Medulla oblongata (tissue), 1 donor: Measurements from ENCODE around the gene ANKRD6.

Experiments used
- DNase-seq: peaks from one replicate; pipeline ENCODE4 v3.0.0-alpha.2; 2015; ENCODE audit errors: extremely low spot score

ANKRD6 gene

DNA sequence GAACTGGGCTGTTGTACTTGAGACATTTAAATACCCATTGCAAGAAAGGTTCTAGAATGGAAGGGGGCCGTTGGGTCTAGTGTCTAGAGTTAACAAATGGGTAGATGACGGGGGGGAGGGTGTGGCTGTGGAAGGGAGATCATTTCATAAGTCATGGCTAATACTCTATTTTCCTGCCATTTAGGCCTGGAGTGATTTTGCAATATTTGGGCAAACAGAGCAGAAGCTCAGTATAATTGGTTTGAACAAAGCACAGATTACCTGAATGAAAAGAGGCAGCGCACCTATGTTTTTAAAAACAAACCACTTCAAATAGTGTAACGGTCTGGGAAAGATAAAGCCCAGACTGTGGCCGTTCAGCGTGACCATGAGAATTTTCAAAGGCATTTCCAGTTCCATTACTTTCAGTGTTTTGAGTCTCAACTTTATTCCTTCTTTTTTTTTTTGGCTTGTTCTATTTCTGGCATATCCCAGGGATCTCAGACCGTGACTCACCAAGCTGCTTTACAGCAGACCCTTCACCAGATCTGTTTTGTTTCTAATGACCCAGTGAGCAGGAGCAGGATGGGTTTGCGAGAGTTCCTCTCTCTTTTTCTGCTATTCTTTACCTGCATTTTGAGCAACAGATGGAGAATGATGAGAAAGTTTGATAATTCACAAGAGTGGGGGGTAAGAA, 131.9 kb downstream of the ANKRD6 start:
- DNase-seq, result no peak

DNA sequence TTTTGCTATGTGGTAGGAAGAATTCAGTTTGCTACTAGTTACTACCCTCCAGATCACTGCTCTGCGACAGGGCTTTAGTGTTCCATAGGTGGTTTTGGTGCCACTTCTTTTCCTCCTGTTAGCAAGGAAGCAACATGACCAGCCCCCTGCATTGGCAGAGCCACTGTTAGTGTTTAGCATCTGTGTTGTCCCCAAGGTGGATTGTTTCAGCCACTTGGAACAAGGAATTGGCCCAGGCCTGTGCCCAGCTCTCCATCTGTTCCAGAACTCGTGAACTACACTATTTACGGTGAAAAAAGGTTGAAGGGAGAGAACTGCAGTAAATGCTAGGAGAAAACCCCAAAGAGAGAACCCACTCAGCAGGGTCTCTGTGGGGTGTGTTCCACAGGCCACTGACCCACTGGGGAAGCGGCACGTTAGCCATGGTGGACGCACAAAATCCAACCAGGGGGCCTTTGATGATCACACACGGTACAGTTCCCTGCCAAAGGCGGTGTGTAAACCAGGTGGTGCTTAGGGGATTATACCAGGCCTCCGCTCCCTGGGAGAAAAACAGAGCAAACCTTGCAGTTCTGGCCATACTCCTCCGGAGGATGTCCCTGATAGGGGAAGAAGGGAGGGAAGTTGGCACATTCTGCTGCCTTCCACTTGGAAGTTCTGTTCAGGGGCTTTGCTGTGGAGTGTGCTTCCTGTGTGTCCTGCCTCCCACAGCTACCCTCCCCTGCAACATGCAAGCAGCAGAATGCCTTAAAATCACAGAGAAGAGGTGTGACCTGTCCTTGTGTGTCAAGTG, 133.3 kb downstream of the ANKRD6 start:
- no peak for DNase-seq

DNA sequence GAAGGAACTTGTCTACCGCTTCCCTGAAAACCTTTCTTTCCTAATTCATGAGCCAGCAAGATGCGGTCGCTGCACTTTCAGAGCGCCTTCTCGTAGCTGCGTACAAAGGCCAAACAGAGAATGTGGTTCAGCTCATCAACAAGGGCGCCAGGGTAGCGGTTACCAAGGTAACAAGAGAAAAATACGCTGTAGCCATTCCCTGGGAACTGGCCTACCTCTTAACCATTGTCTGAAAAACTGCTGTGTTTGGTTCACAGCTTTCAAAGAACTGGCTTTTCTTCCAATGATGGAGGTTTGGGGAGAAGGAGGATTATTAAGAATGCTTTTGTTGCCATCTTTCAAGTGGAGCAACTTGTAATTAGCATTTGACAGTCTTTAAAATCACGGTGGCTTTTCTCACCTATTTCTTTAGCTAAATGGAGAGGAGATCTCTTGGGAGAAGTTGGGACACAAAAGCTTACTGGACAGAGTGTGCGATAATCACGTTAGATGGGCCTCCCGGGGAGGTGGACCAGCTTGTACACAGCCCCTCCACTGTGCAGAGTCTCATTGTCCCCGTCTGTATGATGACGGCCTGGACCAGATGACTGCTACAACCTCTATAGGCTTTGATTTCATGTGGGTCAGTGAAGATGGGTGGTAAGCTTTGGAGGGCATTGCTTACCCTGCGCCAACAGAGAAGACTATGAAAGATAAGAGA, 134.1 kb downstream of the ANKRD6 start:
- peak; percentile 21 for DNase-seq

DNA sequence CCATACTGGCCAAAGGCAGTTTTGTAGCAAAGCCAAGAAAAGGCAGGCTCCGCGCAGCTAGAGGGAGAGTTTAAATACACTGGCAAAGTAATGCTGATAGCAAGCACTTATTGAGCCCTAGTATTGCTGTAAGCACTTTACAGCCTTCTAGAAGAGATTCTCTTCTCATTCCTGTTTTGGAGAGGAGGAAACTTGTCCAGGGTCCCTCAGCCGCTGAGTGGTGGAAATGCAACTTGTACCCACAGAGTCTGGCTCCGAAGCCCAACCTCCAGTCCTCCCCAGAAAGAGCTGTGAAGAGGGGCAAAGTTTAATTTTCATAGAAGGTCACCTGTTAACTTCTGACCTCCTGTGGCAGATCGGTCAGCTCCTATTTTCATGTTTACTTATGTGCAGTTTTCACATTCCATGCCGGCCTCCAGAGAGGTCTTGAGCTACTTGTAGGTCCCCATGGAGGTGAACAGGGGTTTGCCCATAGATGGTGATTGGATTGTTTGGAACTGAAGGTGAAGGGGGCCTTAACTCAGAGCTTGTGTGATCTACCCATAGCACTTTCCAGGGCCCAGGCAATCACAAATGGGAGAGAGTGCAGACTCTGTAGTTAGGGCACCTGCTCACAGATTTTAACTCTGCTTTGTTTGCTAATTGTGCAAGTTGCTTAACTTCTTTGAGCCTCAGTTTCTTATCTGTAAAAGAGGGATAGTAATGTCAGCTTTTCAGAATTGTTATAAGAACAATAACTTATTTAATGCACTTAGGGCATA, 134.9 kb downstream of the ANKRD6 start:
- DNase-seq, result no peak

DNA sequence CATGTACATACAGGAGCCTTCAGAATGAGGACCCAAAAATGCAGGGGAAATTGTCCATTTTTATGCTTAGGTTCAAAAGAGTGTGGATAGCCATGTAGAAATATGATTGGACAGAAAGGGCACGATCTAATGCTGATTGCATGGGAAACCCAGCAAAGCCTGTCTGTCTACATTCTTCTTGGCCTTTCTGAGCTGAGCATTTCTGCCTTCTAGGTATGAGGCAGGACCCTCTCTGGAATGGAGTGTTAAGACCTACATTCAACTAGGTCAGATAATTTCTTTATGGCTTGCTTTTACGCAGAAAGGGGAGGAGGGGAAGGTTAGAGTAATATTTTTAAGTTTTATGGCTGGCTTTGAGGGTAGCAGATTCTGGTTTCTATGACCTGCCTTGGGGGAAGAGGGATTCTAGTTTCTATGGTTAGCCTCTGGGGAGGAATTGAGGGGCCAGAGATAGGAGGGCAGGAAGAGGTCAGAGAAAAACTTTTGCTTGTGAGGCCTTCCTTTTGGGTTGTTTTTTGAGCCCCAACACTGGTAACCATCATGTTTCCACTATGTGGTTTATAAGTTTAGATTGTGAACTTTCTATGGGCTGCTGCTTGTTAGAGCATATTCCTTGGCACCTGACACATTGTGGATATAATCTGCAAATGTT, 142.1 kb downstream of the ANKRD6 start:
- no peak for DNase-seq

DNA sequence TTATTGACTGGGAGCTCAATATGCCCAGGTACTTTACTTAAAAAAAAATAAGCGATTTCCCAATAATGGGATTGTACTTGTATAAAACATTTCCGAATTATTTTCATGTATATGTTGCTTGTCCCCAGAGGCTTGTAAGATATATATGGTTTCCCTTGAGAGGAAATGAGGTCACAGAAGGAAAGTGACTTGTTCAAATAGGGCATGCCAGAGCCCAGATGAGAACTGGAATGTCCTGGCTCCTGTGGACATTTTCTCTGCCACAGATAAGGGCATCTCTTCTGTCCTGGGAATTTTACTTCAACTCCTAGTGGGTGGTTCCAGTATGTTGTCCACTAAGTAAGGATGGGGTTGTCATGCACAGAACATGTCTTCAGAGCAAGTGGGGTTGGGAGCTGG, 142.6 kb downstream of the ANKRD6 start:
- DNase-seq, result no peak

DNA sequence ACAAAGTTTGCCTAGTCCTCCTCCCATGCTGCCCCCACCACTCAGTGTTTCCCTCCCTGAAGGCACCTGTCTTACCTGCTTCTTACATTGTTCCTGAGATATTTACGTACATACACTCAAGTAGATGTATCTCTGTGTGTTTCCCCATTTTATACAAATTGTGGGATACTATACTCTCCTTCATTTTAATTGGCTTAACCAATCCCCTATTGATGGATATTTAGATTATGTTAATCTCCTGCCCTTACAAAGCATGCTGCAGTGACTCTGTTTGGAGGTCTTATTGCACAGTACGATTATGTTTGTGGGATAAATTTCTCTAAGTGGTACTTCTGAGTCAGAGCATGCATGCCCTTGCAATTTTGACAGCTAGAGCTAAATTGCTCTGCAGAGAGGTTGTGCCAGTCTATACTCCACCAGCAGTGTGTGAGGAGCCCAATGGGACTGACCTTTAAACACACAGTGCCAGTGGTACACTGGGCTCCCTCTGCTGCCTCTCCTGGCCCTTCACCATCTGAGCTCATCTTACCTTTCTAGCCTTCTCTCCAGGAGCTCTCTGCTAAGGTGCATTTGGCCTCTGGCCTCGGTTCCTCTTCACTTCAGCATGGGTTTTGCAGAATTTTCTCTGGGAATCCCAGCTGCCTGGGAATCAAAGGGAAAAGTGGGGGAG, 148.2 kb downstream of the ANKRD6 start:
- no peak for DNase-seq

DNA sequence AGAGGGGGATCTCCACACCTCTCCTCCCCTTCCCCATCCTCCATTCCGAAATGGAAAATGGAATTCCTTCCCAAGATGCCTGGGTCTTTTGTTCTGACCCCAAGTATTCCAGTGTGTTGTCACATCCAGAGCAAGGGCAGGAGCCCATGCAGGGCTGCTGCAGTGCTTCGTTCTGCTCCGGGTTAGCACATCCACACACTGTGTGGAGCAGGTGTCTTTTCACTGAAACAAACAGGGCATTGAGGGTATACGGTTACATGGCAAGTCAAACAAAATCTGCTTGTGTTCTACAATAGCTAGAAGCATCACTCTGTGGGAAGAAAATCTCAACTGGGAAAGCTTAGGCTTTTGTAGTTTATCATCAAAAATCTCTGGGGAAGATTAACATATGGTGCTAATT, 148.7 kb downstream of the ANKRD6 start:
- DNase-seq, result no peak

DNA sequence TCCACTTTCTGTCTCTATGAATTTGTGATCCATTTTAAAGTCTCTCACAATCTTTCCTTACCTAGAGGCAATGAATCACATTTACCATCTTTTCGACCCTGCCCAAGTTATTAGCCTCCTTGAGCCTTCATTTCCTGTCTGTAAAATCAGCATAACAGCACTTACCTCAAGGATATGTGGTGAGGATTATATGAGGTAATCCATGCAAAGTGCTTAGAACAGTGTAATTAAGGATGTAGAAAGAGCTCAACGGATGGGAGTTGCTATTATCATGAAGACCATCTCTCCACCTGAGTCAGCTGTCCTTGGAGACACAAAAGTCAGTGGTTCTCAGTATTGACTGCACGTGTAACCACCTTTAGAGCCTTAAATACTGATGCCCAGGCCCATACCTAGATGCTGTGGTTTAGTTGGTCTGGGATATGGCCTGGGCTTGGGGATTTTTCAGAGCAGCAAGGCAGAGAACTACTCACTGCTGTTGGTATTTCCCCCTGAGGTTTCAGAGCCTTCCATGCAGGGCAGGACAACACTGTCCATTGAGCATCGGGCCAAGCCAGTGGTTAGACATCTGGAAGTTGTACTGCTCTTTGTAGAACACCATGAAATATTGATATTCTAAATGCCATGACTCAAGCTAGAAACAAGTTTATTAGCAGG, 149.8 kb downstream of the ANKRD6 start:
- no peak for DNase-seq

DNA sequence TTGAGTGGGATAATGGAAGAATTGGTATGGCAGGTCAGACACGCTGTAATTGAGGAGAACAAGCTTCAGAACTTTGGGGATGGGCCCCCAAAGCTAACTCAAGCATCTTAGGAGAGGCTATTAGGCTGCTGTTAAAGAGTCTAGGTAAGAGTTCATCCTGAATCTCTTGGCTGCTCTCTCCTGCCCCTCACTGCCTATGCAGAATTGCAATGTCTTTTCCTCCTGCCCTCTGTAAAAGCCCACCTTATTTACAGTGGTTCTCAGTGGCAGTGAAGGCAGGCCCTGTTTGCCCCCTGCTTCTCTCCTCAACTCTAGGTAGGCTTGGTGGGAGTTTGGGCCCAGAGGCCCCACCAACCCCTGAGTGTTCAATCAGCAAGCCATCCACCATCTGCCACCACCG, 150.6 kb downstream of the ANKRD6 start:
- no peak for DNase-seq

DNA sequence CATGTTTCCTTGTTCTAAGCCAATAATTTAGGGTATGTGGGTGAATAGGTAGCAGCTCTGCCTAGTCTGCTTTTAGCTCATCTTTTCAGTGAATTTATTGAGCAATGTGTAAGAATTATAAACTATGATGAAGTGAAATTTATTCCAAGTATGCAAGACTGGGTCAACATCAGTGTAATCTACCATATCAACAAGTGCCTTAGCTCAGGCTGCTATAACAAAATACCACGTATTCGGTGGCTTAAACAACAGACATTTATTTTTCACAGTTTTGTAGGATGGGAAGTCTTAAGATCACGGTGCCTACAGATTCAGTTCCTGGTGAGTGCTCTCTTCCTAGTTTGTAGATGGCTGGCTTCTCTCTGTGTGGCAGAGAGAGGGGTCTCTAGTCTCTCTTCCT, 151.6 kb downstream of the ANKRD6 start:
- no peak for DNase-seq

DNA sequence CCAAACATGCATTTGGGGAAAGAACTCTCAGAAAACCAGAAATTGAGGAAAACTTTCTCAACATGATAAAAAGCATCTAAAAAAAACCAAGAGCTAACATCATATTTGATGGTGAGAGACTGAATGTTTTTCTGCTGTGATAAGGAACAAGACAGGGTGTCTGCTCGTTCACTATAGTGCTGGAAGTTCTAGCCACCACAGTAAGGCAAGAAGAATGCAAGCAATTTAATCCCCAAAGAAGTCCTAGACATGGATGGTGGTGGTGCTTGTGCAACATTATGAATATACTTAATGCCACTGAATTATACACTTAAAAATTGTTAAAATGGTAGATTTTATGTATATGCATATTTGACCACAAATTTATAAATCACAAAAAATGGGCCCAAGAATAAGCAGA, 152.2 kb downstream of the ANKRD6 start:
- no peak for DNase-seq

DNA sequence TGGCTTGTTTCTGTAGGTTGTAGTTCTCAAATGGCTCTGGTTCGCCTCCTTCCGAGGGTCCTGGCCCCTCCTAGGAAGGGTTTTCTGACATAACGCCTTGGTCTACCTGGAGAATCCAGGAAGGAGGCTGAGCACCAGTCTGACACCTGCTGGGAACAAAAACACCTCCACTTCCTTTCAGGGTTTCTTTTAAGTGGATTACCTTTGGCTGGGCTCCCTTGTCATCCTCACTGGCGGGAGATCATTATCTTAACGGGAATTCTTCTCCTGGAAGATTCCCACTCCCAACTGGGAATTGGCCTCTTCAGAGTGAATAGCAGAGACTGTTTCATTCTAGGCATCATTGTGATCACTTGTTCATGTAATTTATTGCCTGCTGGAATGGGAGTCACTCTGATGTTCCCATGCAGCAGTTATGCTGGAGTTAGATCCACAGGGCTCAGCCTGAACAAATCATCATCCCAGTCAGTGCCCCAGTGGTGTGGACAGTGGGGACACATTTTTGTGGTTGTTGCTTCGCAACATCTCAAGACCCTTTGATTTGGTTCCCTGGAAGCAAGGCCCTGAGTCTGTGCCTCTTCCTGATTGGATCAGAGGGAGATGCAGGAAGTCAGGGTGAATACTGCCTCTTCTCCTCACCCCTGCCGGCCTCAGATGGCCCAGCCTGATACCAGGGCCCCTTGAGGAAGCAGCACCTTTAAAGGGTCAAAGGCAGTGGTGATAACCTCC, 156.5 kb downstream of the ANKRD6 start:
- DNase-seq, result no peak

DNA sequence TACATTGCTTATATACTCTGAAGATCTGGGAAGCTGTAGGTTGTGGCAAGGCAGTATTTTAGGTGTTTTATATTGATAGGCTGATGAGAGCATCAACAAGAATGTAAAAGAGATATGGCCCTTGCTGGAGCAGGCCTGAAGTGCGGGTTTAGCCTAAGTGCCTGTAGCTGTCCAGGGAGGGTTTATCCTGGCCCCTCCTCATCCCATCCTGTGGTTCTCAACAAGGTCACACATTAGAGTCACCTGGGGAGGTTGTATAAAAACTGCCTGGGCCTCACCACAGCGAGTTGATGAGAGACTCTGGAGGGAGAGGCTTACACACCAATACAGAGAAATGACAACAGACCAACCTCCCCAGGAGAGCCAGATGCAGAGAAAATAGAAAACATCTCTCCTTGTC, 157.2 kb downstream of the ANKRD6 start:
- DNase-seq, result no peak

DNA sequence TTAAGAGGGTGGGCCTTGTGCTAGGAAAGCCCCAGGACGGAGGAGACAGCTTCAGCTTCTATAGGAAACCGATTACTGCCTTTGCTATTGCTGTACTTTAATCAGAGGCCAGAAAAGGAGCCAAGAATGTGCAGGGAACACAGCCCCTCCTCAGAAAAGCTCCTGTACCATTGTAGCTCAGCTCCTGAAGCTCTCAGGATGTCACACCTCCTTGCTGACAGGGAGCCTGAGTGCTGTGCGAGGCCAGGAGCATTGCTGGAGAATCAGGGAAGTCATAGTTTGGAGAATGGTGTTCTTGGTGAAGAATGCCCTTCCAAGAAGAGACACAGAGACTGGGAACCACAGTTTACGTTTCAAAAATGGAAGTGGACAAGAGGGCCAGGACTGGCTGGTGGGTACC, 158.8 kb downstream of the ANKRD6 start:
- DNase-seq, result no peak

DNA sequence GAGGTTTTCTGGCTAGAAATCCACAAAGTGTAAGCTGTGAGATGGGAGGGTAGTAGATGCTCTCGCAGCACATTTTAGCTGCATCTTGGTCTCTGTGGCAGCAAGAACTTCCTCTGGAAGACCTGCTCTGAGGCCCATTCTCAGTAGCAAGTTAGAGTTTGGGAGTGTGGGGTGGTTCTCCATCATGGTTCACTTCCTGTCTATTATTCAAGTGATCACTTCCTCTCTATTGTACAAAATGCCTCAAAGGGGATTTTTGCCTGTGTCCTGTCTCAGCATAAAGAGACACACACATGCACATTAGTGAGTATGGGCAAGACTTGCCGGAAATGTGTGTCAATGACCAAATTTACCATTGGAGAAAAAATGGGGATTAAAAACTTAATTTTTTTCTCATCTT, 163.1 kb downstream of the ANKRD6 start:
- DNase-seq, result no peak

DNA sequence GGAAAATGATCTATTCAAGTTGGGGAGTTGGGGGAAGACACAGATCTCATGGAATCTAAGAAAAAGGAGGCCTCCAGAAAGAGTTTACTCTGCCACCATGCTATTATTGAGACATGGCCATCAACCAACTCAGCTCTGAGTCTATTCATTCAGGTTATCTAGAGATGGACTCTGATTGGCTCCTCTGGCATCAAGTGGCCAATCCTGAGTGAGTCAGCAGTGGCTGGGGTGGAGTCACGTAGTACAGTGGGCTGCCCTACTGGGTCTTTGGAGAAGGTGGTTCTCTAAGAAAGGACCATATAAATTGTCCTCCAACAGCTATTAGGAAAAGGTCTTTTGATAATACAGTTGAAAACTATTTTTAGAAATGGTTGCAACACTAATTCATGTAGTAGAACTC, 163.5 kb downstream of the ANKRD6 start:
- no peak for DNase-seq

DNA sequence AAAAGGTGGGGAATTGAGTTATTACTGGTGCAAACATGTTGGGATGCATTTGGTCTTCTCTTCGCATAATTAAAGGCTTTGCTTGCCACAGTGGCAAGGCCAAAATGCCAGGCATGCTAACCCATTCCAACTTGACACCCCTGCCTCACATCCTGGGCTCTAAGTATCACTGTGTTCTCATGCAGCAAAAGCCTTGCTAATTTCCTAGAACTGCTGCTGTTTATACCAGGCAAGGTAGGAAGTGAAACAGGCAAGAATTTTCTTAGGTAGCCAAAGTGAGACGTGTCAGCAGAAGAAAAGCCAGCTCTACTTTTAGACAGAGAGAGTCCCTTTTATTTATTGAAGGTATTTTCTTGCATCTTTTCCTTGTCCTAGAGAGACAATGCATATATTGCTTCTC, 164.4 kb downstream of the ANKRD6 start:
- DNase-seq, result no peak

DNA sequence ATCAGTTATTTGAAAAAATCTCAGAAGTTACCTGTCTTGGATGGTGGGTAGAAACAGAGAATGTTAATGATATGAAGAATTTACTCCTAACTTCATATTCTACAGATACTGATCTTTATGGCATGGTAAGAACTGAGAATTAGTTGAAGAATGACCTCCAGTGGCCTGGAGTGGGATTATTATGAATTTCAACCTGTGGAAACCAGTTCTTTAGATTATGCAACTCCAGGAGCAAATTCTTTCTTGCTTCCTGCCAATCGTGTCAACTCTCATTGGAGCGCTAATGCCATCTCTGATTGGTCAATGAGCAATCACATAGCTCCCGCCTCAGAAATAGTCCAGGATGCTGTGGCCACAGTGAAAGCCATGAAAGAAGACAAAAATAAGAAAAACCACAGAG, 165.0 kb downstream of the ANKRD6 start:
- peak; percentile 30 for DNase-seq

DNA sequence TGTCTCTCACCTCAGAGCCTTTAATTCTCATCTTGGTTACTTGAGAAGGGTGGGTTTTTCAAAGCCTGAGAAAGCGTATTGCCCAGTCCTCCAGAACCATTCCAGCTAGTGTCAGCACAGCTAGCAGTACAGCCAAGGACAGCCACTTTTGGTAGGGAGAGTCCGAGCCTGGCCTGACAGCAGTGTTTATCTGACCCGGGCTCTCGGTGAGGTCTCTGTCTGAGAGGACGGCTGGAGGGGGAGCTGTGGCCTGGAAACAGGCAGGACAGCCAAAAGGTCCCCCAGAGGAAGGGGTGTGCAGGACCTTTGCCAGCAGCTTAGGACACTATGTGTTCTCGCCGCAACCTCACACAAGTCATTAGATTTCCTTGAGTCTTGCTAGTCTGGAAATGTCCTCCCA, 166.8 kb downstream of the ANKRD6 start:
- no peak for DNase-seq
